Heart right ventricle (tissue), 16 donors: ENCODE data around the gene CIDEB. TPM values are rescaled to one million over a fixed set of nuclear protein-coding genes. Genes with fewer than 3 reads are reported as not detected.

Experiments
- ATAC-seq, 8 donors: fragments of 200-7000 bp; cut with Tn5 transposase; one replicate each; pipeline ENCODE4 v1.9.1; 2020; ENCODE audit warnings: mild to moderate bottlenecking in 8 of 8, moderate library complexity in 8 of 8, moderate number of reproducible peaks in 1 of 8
- DNase-seq, 2 donors: peaks; one replicate each; pipeline ENCODE4 v3.0.0-alpha.2; 2020
- H3K27ac ChIP-seq, 10 donors: fragments of 200-600 bp; sonication (generic) in 2 of 10; one replicate each; pipeline versions ENCODE4 v1.5.0 to v1.8.0; 2020 to 2022; ENCODE audit warnings: mild to moderate bottlenecking in 3 of 10
- H3K27me3 ChIP-seq, 7 donors: fragments of 200-600 bp; one replicate each; pipeline ENCODE4 v1.8.0; 2021 to 2022; ENCODE audit warnings: mild to moderate bottlenecking in 2 of 7
- H3K36me3 ChIP-seq, 9 donors: fragments of 200-600 bp; sonication (generic) in 1 of 9; one replicate each; pipeline versions ENCODE4 v1.5.0 to v1.8.0; 2020 to 2022; ENCODE audit warnings: mild to moderate bottlenecking in 2 of 9
- H3K4me1 ChIP-seq, 9 donors: fragments of 200-600 bp; sonication (generic) in 1 of 9; one replicate each; pipeline versions ENCODE4 v1.5.0 to v1.8.0; 2020 to 2022; ENCODE audit warnings: mild to moderate bottlenecking in 4 of 9
- H3K4me3 ChIP-seq, 10 donors: fragments of 200-600 bp; sonication (generic) in 2 of 10; one replicate each; pipeline versions ENCODE4 v1.5.0 to v1.8.0; 2020 to 2022; ENCODE audit warnings: mild to moderate bottlenecking in 7 of 10, moderate library complexity in 2 of 10
- H3K9me3 ChIP-seq, 11 donors: fragments of 200-600 bp in 10 of 11; sonication (generic) in 2 of 11; one replicate each; pipeline versions ENCODE4 v1.5.0 to v1.8.0; 2013 to 2022; ENCODE audit warnings: mild to moderate bottlenecking in 2 of 11, control low read depth in 1 of 11, moderate library complexity in 1 of 11
- CTCF ChIP-seq, 9 donors: fragments of 200-600 bp; sonication (generic) in 2 of 9; IDR thresholded peaks; one replicate each; pipeline versions ENCODE4 v1.5.0 to v1.8.0; 2021 to 2022; ENCODE audit warnings: antibody characterized with exemption in 9 of 9, mild to moderate bottlenecking in 5 of 9, moderate library complexity in 1 of 9
- WGBS, 2 donors: extraction: QIAGEN DNeasy Blood & Tissue Kit; methylation state at CpG; one replicate each; pipeline ENCODE4 v1.1.7; 2013; ENCODE audit warnings: inconsistent platforms in 1 of 2; 5-methylcytosine and 5-hydroxymethylcytosine counted together
- intact Hi-C, 10 donors: fragments of 100-400 bp; cut with DNase I; formaldehyde crosslinking; loops; one replicate each; pipeline versions ENCODE4 v1.11.1 to v1.14.2; 2022
- polyA plus RNA-seq, 2 donors: library from polyadenylated mRNA; stranded (reverse); fragments of 200-250 nt; gene quantifications; one replicate each; pipeline ENCODE4 v1.2.3, GENCODE V29; 2013
- total RNA-seq, 10 donors: library from RNA; stranded (reverse); fragmentation: NEBNext Ultra II Directional in 3 of 10; extraction: Animal tissue kit (Norgen Biotek cat#: 25700) in 3 of 10; gene quantifications; one replicate each; pipeline versions ENCODE4 v1.2.1 to v1.2.4, GENCODE V29; 2021 to 2023
- donor health status: Arrhythmogenic right ventricular cardiomyopathy.
- donor health status: ischemic (EF 13 %, LVEDD 7.1; RV severe dilation, severe dysfunction).
- donor health status: healthy with polysubstance abuse.
- donor health status: DM: no; HTN: yes; CAD: no.
- donor health status: DM: no; HTN: no; CAD: no.
- donor health status: ischemic (EF 25% LVEDD 6.9; RV normal size, moderate dysfunction).
- donor health status: ischemic (EF 25% LVEDD 5.7; RV mildly dilated, moderate dysfunction).
- donor health status: healthy.
- donor health status: DM: yes; HTN: yes; CAD: no.
- donor health status: Ischemic cardiomyopathy.
- donor health status: ischemic (EF 35%, LVEDD 5.7; RV mildly dilated, moderate dysfunction).
- donor health status: nonischemic (EF 11% LVEDD 7.7; RV severe dilation, severe dysfunction).
- donor health status: DM: yes; HTN: yes; CAD: no.
- donor health status: PGD.
- donor health status: ischemic (EF 29% LVEDD 5.4; RV normal size, mild dysfunction).
- donor health status: nonischemic (EF 23%, LVEDD 6.1; RV moderate dilation, normal function).

Gene CIDEB
- total and polyA plus RNA-seq, 12 donors, result 1.9 to 6.0 (median 3.7) TPM

GRCh38 chr14:24339284-24340151 is 31.7 kb upstream of the CIDEB start, which contains the start of gene RIPK3:
TSS of gene RIPK3 (minus strand) at chr14:24339991. CDS start at chr14:24339826, 165 bp downstream.
- peak; percentile 20 to 65 (median 54) for ATAC-seq

GRCh38 chr14:24338843-24339242 is 31.1 kb upstream of the CIDEB start:
- no peaks in the 10 kb centered on the region for H3K9me3 ChIP-seq
- no peak for TF ChIP-seq CTCF (IDR thresholded peaks at IDR 0.05)
- peaks cover 0 to 48% (median 26%) of the 10 kb centered on the region in 7 donors for H3K27me3 ChIP-seq
- peak overlapping the region in 7 of 10 donors; percentile 13 to 91 (median 66) for H3K27ac ChIP-seq
- DNase-seq (no peak), ATAC-seq (no peak)
- peaks cover 0 to 26% (median 0%) of the 10 kb centered on the region in 9 donors for H3K36me3 ChIP-seq
- WGBS, 2 donors, result 68 to 75% methylated on average over 14 of the region's 14 CpGs
- H3K4me3 ChIP-seq, result peak overlapping the region; percentile 16 to 67 (median 54)
- intact Hi-C loops, result no loop called here
- H3K4me1 ChIP-seq, result peaks cover 8 to 54% (median 35%) of the 10 kb centered on the region in 9 donors

More at GRCh38 chr14:24339284-24340151, 31.7 kb upstream of the CIDEB start, which contains the start of gene RIPK3:
- no peaks in the 10 kb centered on the region for H3K9me3 ChIP-seq
- intact Hi-C loops, result no loop called here
- H3K36me3 ChIP-seq, result peaks cover 0 to 26% (median 0%) of the 10 kb centered on the region in 9 donors
- peaks cover 6 to 48% (median 29%) of the 10 kb centered on the region in 9 donors for H3K4me1 ChIP-seq
- peak; percentile 52 to 56 for DNase-seq
- H3K4me3 ChIP-seq, result peak within 1 kb of the TSS; percentile 16 to 67 (median 54)
- peak within 1 kb of the TSS in 9 of 10 donors; percentile 13 to 91 (median 64) for H3K27ac ChIP-seq
- TF ChIP-seq CTCF (IDR thresholded peaks at IDR 0.05), result no peak
- WGBS, 2 donors, result 14 to 16% methylated on average over 51 of the region's 51 CpGs
- H3K27me3 ChIP-seq, result peaks cover 0 to 42% (median 20%) of the 10 kb centered on the region in 7 donors

- Histone ChIP-seq H3K36me3 (peaks cover 0 to 26% (median 0%) of the 10 kb centered on the region in 9 donors), H3K27me3 (peaks cover 0 to 56% (median 26%) of the 10 kb centered on the region in 7 donors), H3K9me3 (no peaks in the 10 kb centered on the region), H3K4me1 (peaks cover 8 to 65% (median 42%) of the 10 kb centered on the region in 9 donors), H3K4me3 (no peak overlapping the region), H3K27ac (no peak overlapping the region)
- no peak for TF ChIP-seq CTCF (IDR thresholded peaks at IDR 0.05)
- no peak for ATAC-seq
- intact Hi-C loops, result no loop called here
- WGBS, 2 donors, result 92 to 96% methylated on average over 8 of the region's 8 CpGs
- no peak for DNase-seq
These were observed 30.0 kb upstream of the CIDEB start for GRCh38 chr14:24337824-24338175.

GRCh38 chr14:24337144-24337823 is 29.5 kb upstream of the CIDEB start:
- intact Hi-C loops, result no loop called here
- no peaks in the 10 kb centered on the region for H3K9me3 ChIP-seq
- H3K27me3 ChIP-seq, result peaks cover 0 to 59% (median 26%) of the 10 kb centered on the region in 7 donors
- TF ChIP-seq CTCF (IDR thresholded peaks at IDR 0.05), result no peak
- 91 to 93% methylated on average over 7 of the region's 7 CpGs for WGBS, 2 donors
- ATAC-seq (no peak), DNase-seq (no peak)
- peaks cover 0 to 30% (median 0%) of the 10 kb centered on the region in 9 donors for H3K36me3 ChIP-seq
- H3K4me3 ChIP-seq, result no peak overlapping the region
- H3K27ac ChIP-seq, result no peak overlapping the region
- peaks cover 12 to 70% (median 47%) of the 10 kb centered on the region in 9 donors for H3K4me1 ChIP-seq
